GM23248 (cell line): ENCODE data around the gene MRAS.

Experiments
- EZH2 ChIP-seq: fragments of 200-600 bp; sonication (generic); IDR thresholded peaks from 2 replicates; pipeline ENCODE4 v1.6.1; 2018; ENCODE audit warnings: antibody characterized with exemption, mild to moderate bottlenecking; ENCODE audit not compliant: insufficient read depth, poor library complexity, severe bottlenecking
- EZH2phosphoT487 ChIP-seq: fragments of 200-600 bp; sonication (generic); IDR thresholded peaks from 2 replicates; pipeline ENCODE4 v1.6.1; 2018; ENCODE audit warnings: antibody characterized with exemption, moderate library complexity, mild to moderate bottlenecking, low read depth; ENCODE audit not compliant: insufficient read depth

DNA sequence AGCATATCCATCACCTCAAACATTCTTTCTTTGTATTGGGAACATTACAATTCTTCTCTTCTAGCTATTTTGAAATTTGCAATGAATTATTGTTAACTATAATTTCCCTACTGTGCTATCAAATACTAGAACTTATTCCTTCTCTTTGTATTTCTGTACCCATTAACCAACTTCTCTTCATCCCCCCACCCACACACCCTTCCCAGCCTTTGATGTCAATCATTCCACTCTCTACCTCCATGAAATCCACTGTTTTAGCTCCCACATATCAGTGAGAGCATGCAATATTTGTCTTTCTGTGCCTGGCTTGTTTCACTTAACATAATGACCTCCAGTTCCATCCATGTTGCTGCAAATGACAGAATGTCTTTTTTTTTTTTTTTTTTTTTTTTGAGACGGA lies 30.6 kb downstream of the MRAS start:
- TF ChIP-seq EZH2 (no peak), EZH2phosphoT487 (no peak)
